Inferior parietal cortex (tissue), 1 donor: ENCODE results near the gene CACNA2D1.

Experiments
- DNase-seq: peaks from one replicate; pipeline ENCODE4 v3.0.0-alpha.2; 2016; ENCODE audit errors: extremely low spot score

CACNA2D1 gene

DNA sequence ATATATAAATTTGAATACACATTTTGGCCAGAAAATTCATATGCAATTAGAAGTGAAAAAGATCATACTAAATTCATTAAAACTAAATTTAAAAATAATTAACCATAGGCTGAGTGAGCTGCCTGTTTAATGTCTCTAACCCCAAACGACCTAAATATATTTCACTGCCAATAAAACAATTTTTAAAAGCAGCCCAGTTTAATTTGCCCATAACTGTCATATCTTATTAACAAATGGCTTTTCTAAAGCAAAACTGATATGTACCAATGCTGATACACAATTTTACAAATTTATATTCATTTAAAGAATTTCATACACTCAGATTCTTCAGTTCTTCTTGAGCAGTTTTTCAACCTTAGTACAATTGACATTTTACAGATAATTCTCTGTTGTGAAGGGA lies 99.9 kb downstream of the CACNA2D1 start:
- no peak for DNase-seq

DNA sequence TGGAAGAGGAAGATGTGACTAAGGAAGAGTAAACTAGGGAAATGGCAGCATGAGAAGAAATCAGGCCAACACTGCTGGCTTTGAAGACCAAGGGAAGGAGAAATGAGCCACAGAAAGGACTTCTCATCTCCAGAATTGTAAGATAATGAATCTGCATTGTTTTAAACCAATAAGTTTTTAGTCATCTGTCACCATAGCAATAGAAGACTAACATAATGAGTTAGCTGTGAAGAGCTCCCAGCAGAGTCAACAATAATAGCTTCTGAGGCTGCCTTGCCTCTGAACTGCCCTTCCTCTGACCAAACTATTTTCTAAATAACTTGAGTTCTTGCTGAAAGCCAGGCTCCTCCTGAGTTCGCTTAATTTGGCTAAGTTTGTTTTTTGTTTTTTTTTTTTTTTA lies 103.6 kb downstream of the CACNA2D1 start:
- no peak for DNase-seq

GRCh38 chr7:82335927-82336326 lies 107.7 kb downstream of the CACNA2D1 start:
- DNase-seq: no peak

DNA sequence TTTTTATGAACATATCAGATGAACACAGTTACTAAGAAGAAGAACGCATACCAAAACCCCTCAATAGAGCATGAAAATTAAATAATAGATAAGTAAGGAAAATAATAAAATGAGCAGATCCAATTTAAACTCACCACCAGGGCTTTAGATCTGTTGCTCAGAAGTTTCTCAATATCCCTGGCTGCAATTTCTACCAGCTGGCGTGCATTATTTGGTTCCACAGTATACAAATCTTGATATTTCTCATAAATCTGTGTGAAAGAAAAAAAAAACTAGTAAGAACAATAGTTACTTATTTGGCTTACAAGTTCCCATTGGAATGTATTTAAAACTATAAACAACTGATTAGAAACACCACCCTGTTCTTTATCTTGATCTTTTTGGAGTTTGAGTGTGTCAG lies 108.6 kb downstream of the CACNA2D1 start:
- DNase-seq: no peak

DNA sequence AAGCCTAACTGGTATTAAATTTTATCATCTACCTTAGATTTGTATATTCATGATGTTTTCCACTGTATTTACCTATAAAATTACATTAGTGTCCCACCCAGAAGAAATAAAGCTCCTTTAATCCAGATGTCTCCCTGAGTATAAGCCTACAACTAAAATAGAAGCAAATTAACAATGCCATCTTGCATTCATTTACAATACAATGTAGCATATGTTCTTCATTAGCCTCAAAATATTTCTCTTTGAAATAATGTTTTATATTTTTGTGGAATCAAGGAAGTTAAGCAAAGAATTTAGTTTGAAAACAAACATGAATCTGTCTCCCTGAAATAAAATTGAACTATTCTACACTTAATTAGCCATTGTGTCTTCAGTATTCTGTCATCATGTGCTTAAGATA lies 112.3 kb downstream of the CACNA2D1 start:
- DNase-seq: no peak

DNA sequence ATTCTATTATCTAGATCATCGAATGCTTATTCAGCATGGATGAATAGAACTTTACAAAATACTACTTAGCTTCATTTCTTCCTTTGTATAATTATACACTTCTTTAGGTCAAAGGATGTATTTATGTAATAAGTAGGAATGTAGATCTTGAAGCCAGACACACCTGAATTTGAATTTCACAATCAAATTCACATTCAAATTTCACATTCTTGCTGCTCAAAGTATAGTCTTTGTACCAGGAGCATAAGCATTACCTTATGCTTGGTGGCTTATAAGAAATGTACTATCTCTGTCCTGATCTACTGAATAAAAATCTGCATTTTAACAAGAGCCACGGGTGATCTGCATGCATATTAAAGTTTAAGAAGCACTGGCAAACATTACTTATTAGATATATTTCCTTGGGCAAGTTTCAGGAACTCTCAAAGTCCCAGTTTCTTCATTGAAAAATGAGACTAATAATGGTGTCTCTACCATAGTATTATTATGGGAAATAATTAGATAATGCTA lies 112.8 kb downstream of the CACNA2D1 start:
- no peak for DNase-seq

- DNase-seq: no peak
These were observed 115.7 kb downstream of the CACNA2D1 start for GRCh38 chr7:82327898-82328297.

DNA sequence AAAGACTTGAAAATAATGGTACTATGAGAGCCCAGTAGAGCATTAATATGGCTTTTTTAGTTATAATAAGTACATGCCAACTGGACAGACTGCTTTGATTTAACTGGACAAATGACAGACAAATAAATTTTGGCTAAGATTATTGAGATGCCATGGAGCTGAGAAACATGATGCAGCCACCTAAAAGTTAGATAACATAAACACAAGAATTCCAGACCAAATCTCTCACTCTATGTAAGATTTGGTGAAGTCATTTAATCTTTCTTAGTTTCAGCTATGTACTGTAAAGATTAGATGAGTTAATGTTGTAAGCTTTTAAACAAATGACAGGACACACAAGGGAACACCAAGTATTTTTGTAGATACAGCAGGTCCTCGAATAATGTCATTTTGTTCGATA lies 118.2 kb downstream of the CACNA2D1 start:
- no peak for DNase-seq

- no peak for DNase-seq
These were observed 119.8 kb downstream of the CACNA2D1 start for GRCh38 chr7:82323806-82324205.

GRCh38 chr7:82319674-82320118 lies 123.9 kb downstream of the CACNA2D1 start:
- DNase-seq: peak; percentile 80

DNA sequence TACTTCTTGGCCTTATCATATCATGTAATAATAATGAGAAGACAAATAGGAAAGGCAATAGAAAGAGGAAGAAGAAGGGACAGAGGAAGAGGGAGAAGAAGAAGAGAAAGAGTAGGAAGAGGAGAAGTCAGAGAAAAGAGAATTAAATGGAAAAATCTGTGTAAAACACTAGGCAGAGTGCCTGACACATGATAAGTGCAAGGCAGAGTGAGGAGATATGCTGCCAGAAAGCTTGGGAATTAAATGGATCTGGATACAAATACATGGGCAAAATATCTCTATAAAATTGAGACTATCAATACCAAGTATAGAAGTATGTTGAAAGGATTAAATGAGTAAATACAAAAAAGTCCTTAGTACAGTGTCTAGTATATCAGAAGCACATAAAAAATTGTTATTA lies 124.8 kb downstream of the CACNA2D1 start:
- no peak for DNase-seq

- DNase-seq: no peak
These were observed 125.8 kb downstream of the CACNA2D1 start for GRCh38 chr7:82317760-82318159.

GRCh38 chr7:82317257-82317721 lies 126.3 kb downstream of the CACNA2D1 start:
- DNase-seq: no peak

DNA sequence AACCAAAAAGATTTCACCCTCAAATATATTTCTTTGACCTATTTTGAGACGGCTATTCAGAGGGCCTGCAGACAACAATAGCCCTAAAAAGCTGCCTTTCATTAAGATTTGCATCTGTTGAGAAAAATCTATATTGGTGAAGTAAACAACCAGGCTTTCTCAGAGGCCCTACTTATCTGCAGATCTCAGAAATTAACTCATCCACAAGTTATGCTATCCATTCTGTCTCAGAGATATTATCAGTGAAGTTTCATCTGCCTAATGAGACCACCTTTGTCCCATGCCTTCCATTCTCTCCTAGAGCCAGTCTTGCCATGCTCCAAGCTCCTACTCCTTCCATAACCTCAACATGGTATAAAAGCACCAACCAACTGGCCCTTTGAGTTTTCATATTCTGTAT lies 130.3 kb downstream of the CACNA2D1 start:
- DNase-seq: no peak

DNA sequence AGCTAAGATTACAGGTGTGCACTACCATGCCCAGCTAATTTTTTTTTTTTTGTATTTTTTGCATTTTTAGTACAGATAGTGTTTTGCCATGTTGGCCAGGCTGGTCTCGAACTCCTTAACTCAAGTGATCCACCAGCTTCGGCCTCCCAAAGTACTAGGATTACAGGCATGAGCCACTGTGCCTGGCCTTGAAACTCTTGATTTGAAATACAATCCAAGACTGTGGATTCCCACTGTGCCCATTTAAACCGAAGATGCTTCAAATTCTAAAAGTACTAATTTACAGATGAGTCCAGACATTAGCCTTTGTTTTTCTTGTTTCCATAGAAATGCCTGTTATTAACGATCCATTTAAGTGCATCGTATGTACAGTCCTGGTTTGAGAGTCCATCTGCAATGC lies 130.9 kb downstream of the CACNA2D1 start:
- DNase-seq: no peak

DNA sequence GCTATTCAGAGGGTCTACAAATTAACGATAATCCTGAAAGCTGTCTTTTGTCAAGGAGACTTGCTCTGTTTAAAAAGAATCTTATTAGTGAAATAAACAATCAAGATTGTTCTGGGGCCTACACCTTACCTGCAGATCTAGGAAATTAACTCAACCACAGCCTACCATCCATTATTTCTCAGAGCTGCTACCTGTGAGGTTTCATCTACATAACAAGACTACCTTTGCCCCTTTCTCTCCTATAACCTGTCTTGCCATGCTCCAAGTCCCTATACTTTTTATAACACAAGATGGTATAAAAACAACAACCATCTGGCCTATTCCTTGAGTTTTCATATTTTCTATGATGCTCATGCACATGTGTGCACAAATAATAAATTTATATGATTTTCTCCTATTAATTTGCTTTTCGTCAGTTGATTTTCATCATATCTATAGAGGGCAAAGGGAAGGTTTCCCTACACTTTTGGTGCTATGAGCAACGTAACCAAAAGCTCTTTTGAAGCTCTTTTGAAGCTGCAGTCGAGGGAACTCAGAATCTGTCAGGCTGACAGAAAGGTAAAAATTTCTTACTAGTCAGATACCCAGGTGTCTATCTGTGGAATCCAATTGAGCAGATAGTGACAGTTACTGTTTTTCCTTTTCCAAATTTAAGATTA lies 138.1 kb downstream of the CACNA2D1 start:
- DNase-seq: no peak

- no peak for DNase-seq
These were observed 148.7 kb downstream of the CACNA2D1 start for GRCh38 chr7:82294865-82295264.

DNA sequence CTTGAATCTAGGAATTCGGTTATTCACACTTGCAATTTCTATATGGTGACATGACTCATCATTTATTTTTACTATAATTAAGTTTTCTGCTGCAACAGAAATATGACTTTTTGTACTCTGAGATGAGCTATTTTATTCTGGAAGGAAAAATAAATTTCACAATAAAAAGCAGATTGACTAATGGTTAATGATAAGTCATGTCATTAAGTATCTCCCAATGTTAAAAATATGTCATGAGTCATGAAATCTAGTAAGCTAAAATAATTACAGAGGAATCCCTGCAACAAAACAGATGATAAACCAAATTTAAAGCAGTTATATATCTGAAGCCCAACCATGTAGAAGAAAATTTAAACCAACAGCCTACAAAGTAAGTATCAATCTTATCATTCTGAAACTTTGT lies 149.2 kb downstream of the CACNA2D1 start:
- DNase-seq: no peak

DNA sequence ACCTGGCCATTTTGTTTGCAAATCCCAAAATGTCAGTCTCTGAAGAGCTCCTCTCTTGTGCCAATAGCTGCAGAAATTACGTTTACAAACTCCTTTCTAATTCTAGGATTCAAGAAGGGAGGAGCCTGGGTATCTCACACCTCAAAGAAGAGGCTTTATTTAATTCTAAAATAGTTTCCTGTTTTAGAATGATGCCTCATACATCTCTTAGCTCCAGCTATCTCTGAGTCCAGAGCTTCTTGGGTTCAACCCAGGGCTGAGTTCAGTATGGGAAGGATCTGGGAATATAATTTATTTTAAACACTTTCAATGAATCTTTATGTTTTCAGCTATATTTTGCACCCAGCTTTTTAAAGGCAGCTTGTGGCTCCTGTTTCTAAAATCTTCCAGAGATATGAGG lies 150.1 kb downstream of the CACNA2D1 start:
- DNase-seq: no peak

GRCh38 chr7:82291931-82292330 lies 151.6 kb downstream of the CACNA2D1 start:
- DNase-seq: no peak

- DNase-seq: no peak
These were observed 153.7 kb downstream of the CACNA2D1 start for GRCh38 chr7:82289889-82290288.

DNA sequence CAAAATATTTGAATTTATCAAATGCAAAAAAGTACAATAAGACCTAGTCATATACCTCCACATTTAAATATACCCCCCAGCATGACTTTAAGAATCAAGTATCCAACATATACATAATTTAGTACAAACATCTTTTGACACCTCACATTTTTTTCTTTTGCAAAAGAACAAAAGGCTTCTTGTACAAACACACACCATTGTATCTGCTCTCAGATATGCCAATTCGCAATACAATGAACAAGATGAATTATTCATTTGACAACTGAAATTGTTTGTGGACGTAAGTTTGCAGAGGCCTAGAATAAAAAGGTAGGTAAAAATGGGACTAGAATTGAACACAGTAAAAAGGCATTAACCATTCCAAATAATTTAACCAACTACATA lies 154.4 kb downstream of the CACNA2D1 start:
- peak; percentile 42 for DNase-seq

DNA sequence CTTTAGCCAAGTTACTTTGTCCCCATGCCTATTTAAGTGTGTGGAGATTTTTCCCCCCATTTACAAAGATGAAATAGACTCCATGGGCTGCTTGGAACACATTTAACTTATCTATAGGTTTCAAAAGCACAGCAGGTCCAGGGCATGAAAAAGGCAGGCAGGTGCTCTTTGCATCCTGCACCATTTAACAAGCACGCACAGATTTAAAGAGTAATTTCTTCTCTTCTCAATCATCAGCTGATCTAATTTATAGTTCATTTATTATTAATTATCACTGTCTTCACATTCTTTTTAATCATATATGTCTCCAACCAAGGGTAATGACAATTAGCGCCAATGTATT lies 156.8 kb downstream of the CACNA2D1 start:
- no peak for DNase-seq
